ENCODE measurements around the gene PLA2G4A. TPM values are rescaled to one million over a fixed set of nuclear protein-coding genes. Genes with fewer than 3 reads are reported as not detected.
A peak's percentile ranks its signal among the peaks of the same experiment; 100 is the strongest.
"Not testable (repeated sequence)": the region's sequence is repeated elsewhere in the genome, so short reads cannot be mapped to it uniquely, and the experiment has no call there.

The PLA2G4A gene
- total RNA-seq, 4 donors from 2014 or later = 8.7 to 32.7 (median 19.5) TPM

- no peak overlapping the region for H3K27ac ChIP-seq
- DNase-seq = no peak
- H3K4me1 ChIP-seq = no peaks in the 10 kb centered on the region
- H3K36me3 ChIP-seq = no peaks in the 10 kb centered on the region
- TF ChIP-seq CTCF (IDR thresholded peaks at IDR 0.05) (no peak), POLR2A (IDR thresholded peaks at IDR 0.05) (no peak)
- intact Hi-C loops (cut with DNase I; ENCODE audit: low total_unique reads) = no loop called here
- H3K9me3 ChIP-seq = no peaks in the 10 kb centered on the region
- no peaks in the 10 kb centered on the region for H3K27me3 ChIP-seq
- no peak overlapping the region for H3K4me3 ChIP-seq
These were observed 75.6 kb downstream of the PLA2G4A start for GRCh38 chr1:186904361-186904760.

- Histone ChIP-seq H3K9me3 (no peaks in the 10 kb centered on the region), H3K4me1 (no peaks in the 10 kb centered on the region), H3K36me3 (no peaks in the 10 kb centered on the region), H3K4me3 (no peak overlapping the region), H3K27me3 (no peaks in the 10 kb centered on the region), H3K27ac (no peak overlapping the region)
- TF ChIP-seq CTCF (IDR thresholded peaks at IDR 0.05) = no peak
- TF ChIP-seq POLR2A (IDR thresholded peaks at IDR 0.05) = no peak
- intact Hi-C loops (cut with DNase I; ENCODE audit: low total_unique reads) = no loop called here
- DNase-seq = no peak
These were observed 76.8 kb downstream of the PLA2G4A start for GRCh38 chr1:186905561-186905960.

GRCh38 chr1:186915555-186915954 lies 86.8 kb downstream of the PLA2G4A start:
- Histone ChIP-seq H3K4me3 (no peak overlapping the region), H3K4me1 (no peaks in the 10 kb centered on the region), H3K27ac (no peak overlapping the region), H3K36me3 (no peaks in the 10 kb centered on the region), H3K27me3 (no peaks in the 10 kb centered on the region), H3K9me3 (no peaks in the 10 kb centered on the region)
- DNase-seq = no peak
- peak in 1 of 4 experiments; percentile 9 for TF ChIP-seq CTCF (IDR thresholded peaks at IDR 0.05)
- TF ChIP-seq POLR2A (IDR thresholded peaks at IDR 0.05) = no peak
- intact Hi-C loops (cut with DNase I; ENCODE audit: low total_unique reads) = no loop called here

- DNase-seq; H3K4me3 ChIP-seq; H3K36me3 ChIP-seq; H3K4me1 ChIP-seq; H3K27ac ChIP-seq; H3K9me3 ChIP-seq; intact Hi-C loops (cut with DNase I; ENCODE audit: low total_unique reads); H3K27me3 ChIP-seq: not testable (repeated sequence)
These were observed 88.5 kb downstream of the PLA2G4A start for GRCh38 chr1:186917106-186917786.

- H3K4me3 ChIP-seq; intact Hi-C loops (cut with DNase I; ENCODE audit: low total_unique reads); H3K27ac ChIP-seq; H3K4me1 ChIP-seq; H3K36me3 ChIP-seq; DNase-seq; H3K9me3 ChIP-seq; H3K27me3 ChIP-seq: not testable (repeated sequence)
These were observed 92.6 kb downstream of the PLA2G4A start for GRCh38 chr1:186921386-186921785.

- H3K36me3 ChIP-seq; intact Hi-C loops (cut with DNase I; ENCODE audit: low total_unique reads); H3K27me3 ChIP-seq; H3K27ac ChIP-seq; H3K4me1 ChIP-seq; H3K4me3 ChIP-seq; H3K9me3 ChIP-seq; DNase-seq: not testable (repeated sequence)
These were observed 94.1 kb downstream of the PLA2G4A start for GRCh38 chr1:186922814-186923213.

- H3K4me3 ChIP-seq = no peak overlapping the region
- intact Hi-C loops (cut with DNase I; ENCODE audit: low total_unique reads) = no loop called here
- H3K9me3 ChIP-seq = no peaks in the 10 kb centered on the region
- no peaks in the 10 kb centered on the region for H3K36me3 ChIP-seq
- DNase-seq = no peak
- H3K27ac ChIP-seq = no peak overlapping the region
- H3K27me3 ChIP-seq = no peaks in the 10 kb centered on the region
- H3K4me1 ChIP-seq = no peaks in the 10 kb centered on the region
- no peak for TF ChIP-seq CTCF (IDR thresholded peaks at IDR 0.05)
- TF ChIP-seq POLR2A (IDR thresholded peaks at IDR 0.05) = no peak
These were observed 94.7 kb downstream of the PLA2G4A start for GRCh38 chr1:186923486-186923885.
